Tongue (tissue), 2 donors: ENCODE results near the gene NME8. TPM values are rescaled to one million over a fixed set of nuclear protein-coding genes. Genes with fewer than 3 reads are reported as not detected.

Source experiments
- DNase-seq: peaks from one replicate; pipeline ENCODE4 v3.0.0-alpha.2; 2015
- total RNA-seq: library from RNA; depleted of rRNA; stranded (reverse); fragments of >200 nt; gene quantifications from one replicate; pipeline ENCODE4 v1.2.3, GENCODE V29; 2014

Gene NME8
- total RNA-seq, 1 donor from 2014 or later = 0.10 TPM

GRCh38 chr7:37942934-37943610 lies 94.7 kb downstream of the NME8 start:
- DNase-seq = peak; percentile 88

- DNase-seq = peak; percentile 88
Observed at GRCh38 chr7:37943905-37944736, 95.7 kb downstream of the NME8 start.

DNA sequence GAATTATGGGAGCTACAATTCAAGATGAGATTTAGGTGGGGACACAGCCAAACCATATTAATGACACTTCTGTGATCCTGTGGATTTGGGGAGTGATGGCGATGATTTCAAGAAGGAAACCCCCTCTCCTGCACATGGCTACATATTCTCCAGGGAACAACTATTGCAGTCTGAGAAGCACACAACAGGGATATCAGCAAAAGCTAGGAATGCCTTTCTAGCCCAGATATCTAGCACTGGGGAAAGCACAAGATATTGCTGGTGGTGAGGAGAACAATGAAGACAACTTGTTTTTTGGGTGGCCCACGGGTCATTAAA lies 96.3 kb downstream of the NME8 start:
- no peak for DNase-seq

GRCh38 chr7:37945336-37945735 lies 96.9 kb downstream of the NME8 start:
- DNase-seq = no peak

- DNase-seq = peak; percentile 65
Observed at GRCh38 chr7:37947138-37947940, 98.9 kb downstream of the NME8 start.

DNA sequence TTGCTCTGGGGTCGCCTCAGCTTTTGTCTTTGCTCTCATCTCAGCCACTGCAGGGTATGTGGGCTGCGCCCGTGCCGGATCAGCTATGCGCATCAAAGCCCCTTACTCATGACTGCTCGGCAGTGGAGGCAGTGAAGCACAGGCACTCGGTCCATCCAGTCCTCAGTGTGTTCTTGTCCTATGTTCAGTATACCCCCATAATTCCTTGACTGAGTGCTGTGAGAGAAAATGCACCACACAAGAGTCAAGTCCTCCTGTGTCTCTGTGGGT lies 99.5 kb downstream of the NME8 start:
- no peak for DNase-seq

Other genes starting within 250 kb of the NME8 start
- 1.7 TPM for gene GPR141, start 164.8 kb upstream of the NME8 start, total RNA-seq
- gene SFRP4, start 68.2 kb downstream of the NME8 start, total RNA-seq = 49.5 TPM
- gene EPDR1, start 72.0 kb downstream of the NME8 start, total RNA-seq = 220 TPM